Skeletal muscle cell (primary cell): ENCODE results near the gene MRI1.
"Not testable (repeated sequence)": the region's sequence is repeated elsewhere in the genome, so short reads cannot be mapped to it uniquely, and the experiment has no call there.

Source experiments
- DNase-seq: peaks from one replicate; pipeline ENCODE4 v3.0.0-alpha.2; 2010; ENCODE audit warnings: low read depth
- H3K4me3 ChIP-seq: 2 replicates; pipeline ENCODE4 v1.5.1; 2011; ENCODE audit warnings: low read depth, mild to moderate bottlenecking, control low read depth, low read length, moderate library complexity

MRI1 gene

GRCh38 chr19:13764101-13764807, at the start of gene MRI1:
Gene MRI1 (plus strand): TSS chr19:13764522. CDS start chr19:13764589, 67 bp downstream.
- H3K4me3 ChIP-seq: peak within 1 kb of the TSS; percentile 60

DNA sequence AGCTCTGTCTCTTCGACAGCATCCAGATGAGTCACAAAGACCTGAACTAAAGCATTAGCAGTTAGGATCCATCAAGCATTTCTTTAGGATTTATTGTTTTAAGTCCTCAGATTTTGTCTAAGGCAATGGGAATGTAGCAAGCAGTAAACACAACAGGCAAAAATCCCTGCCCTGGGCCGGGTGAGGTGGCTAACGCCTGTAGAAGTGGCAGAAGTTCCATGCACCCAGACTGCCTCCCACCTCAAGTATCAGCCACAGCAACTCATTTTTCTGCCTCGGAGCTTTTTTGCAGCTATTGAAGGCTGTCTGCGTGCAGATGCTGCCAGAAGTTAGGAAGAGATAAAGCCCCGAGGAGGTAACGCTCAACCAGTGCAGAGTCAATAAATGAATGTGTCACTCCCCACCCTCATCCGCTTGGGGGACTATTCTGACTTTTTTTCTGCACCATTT, 47.1 kb upstream of the MRI1 start:
- no peak overlapping the region for H3K4me3 ChIP-seq
- no peak for DNase-seq

More at GRCh38 chr19:13764101-13764807, at the start of gene MRI1:
- DNase-seq: no peak

GRCh38 chr19:13718733-13719132, 45.6 kb upstream of the MRI1 start:
- no peak for DNase-seq
- no peak overlapping the region for H3K4me3 ChIP-seq

DNA sequence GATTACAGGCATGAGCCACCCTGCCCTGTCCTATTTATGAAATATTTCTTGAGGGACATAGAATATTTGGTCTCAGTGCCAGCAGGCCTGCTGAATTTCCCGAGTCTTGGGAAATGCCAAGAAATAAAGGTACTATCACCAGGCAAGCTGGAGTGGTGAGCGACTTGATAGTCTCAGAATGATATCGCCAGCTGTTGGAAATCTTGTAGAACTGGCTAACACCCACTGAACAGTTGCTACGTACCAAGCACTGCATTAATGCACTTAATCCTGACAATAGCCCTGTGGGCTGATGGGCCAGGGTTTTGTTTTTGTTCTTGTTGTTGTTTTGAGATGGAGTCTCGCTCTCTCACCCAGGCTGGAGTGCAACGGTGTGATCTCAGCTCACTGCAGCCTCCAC, 42.2 kb upstream of the MRI1 start:
- no peak for DNase-seq
- H3K4me3 ChIP-seq: no peak overlapping the region

DNA sequence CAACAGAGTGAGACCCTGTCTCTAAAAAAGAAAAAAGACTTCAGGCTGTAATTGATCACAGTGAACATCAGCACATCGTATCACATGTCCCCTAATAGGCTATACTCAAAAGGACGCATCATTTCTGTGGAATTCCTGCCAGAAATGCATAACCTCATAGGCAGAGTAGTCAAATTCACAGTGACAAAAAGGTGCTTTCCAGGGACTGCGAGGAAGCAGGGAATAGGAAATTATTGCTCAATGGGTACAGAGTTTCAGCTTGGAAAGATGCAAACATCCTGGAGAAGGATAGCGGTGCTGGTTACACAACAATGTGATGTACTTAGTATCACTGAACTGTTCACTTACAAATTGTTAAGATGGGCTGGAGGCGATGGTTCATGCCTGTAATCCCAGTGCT, 41.1 kb upstream of the MRI1 start:
- H3K4me3 ChIP-seq: no peak overlapping the region
- DNase-seq: no peak

- DNase-seq: no peak
- H3K4me3 ChIP-seq: no peak overlapping the region
These were observed 38.0 kb upstream of the MRI1 start for GRCh38 chr19:13726323-13726722.

- no peak for DNase-seq
These were observed 36.5 kb upstream of the MRI1 start for GRCh38 chr19:13727798-13728197.

GRCh38 chr19:13729859-13730258, 34.5 kb upstream of the MRI1 start:
- no peak for DNase-seq

More at GRCh38 chr19:13727798-13728197, 36.5 kb upstream of the MRI1 start:
- no peak overlapping the region for H3K4me3 ChIP-seq

DNA sequence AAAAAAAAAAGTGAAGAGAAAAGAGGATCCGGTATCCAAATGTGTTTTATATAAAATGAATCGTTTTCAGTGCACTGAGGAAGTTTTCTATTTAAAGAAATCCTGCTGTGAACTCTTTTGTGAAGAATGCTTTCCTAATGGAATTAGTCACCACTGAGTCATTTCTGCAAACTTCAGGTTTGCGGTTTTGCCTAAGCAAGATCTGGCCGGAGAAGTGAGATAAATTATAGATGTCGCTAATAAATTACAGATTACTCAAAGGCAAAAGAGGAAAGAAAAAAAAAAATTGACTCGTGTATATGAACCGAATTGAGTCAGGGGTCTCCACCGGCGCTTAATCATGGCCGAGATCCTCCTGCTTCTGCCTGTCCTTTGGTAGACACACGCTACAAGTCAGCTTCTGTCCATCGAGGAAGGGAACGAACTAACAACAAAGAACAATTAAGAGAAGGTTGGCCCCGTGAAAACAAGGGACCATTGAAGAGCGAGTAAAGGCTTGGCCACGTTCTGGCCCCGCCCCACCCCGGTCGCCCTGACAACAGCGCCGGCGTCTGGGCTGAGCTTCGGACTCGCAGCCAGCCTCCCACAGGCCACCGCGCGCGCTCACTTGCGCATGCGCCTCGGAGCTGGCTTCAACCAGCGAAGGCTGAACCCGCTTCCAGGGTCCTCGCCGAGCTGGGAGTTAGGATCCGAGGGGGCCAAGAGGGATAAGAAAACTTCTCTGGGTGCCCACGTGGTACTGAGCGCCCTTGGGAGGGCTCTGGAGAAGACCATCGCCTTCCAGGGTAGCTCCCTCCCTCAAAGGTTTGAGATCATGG, 33.0 kb upstream of the MRI1 start:
- peak overlapping the region; percentile 85 for H3K4me3 ChIP-seq
- peak; percentile 86 for DNase-seq

More at GRCh38 chr19:13729859-13730258, 34.5 kb upstream of the MRI1 start:
- H3K4me3 ChIP-seq: no peak overlapping the region

GRCh38 chr19:13732337-13732736, 32.0 kb upstream of the MRI1 start:
- H3K4me3 ChIP-seq: peak overlapping the region; percentile 85
- DNase-seq: no peak

DNA sequence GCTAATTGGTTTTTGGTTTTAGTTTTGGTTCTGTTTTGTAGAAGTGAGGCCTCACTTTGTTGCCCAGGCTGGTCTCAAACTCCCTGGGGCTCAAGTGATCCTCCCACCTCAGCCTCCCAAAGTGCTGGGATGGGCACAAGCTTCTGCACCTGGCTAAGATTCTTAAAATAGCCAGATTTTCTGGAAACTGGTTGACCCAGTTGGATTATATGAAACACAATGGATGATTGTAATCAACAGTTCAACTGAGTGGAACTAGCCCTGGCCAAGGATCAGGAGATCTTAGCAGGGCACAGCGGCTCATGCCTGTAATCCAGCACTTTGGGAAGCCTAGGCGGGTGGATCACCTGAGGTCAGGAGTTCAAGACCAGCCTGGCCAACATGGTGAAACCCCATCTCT, 29.6 kb upstream of the MRI1 start:
- H3K4me3 ChIP-seq: no peak overlapping the region
- no peak for DNase-seq

- no peak for DNase-seq
These were observed 26.2 kb upstream of the MRI1 start for GRCh38 chr19:13738073-13738472.

GRCh38 chr19:13741893-13742292, 22.4 kb upstream of the MRI1 start:
- no peak overlapping the region for H3K4me3 ChIP-seq
- no peak for DNase-seq

More at GRCh38 chr19:13738073-13738472, 26.2 kb upstream of the MRI1 start:
- no peak overlapping the region for H3K4me3 ChIP-seq

DNA sequence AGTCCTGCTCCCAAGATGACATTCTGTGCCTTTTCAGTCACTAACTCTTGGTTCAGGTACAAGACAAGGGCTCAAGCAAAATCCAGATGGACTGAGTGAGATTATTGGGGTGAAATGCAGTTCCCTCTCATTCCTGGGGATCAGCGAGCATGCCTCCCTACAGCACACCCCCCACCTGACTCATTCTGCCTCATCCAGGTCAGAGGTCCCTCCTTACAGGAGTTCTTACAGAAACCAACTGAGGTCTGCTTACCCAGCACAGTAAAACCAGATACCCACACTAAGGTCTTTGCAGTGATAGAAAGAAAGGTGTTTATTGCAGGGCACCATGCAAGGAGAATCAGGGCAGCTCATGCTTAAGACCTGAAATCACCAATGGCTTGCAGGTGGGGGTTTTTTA, 21.6 kb upstream of the MRI1 start:
- H3K4me3 ChIP-seq: no peak overlapping the region
- DNase-seq: no peak

GRCh38 chr19:13744174-13744573, 20.1 kb upstream of the MRI1 start:
- no peak overlapping the region for H3K4me3 ChIP-seq

GRCh38 chr19:13747098-13747453, 17.2 kb upstream of the MRI1 start:
- no peak for DNase-seq
- H3K4me3 ChIP-seq: peak overlapping the region; percentile 86

More at GRCh38 chr19:13744174-13744573, 20.1 kb upstream of the MRI1 start:
- DNase-seq: no peak

GRCh38 chr19:13748169-13748828, 16.0 kb upstream of the MRI1 start:
- no peak for DNase-seq
- H3K4me3 ChIP-seq: peak overlapping the region; percentile 86

- H3K4me3 ChIP-seq: no peak overlapping the region
- DNase-seq: no peak
These were observed 12.9 kb upstream of the MRI1 start for GRCh38 chr19:13751436-13751835.

DNA sequence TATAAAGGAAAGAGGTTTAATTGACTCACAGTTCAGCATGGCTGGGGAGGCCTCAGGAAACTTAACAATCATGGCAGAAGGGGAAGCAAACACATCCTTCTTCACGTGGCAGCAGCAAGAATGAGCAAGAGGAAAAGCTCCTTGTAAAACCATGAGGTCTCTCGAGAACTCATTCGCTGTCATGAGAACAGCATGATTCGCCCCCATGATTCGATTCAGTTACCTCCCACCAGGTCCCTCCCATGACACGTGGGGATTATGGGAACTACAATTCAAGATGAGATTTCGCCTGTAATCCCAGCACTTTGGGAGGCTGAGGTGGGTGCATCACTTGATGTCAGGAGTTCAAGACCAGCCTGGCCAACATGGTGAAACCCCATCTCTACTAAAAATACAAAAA, 10.7 kb upstream of the MRI1 start:
- not testable (repeated sequence) for H3K4me3 ChIP-seq, DNase-seq

GRCh38 chr19:13756210-13756609, 8.1 kb upstream of the MRI1 start:
- DNase-seq: no peak
- H3K4me3 ChIP-seq: no peak overlapping the region
